Measurements from ENCODE around the gene TTLL5.

The TTLL5 gene, protein sequence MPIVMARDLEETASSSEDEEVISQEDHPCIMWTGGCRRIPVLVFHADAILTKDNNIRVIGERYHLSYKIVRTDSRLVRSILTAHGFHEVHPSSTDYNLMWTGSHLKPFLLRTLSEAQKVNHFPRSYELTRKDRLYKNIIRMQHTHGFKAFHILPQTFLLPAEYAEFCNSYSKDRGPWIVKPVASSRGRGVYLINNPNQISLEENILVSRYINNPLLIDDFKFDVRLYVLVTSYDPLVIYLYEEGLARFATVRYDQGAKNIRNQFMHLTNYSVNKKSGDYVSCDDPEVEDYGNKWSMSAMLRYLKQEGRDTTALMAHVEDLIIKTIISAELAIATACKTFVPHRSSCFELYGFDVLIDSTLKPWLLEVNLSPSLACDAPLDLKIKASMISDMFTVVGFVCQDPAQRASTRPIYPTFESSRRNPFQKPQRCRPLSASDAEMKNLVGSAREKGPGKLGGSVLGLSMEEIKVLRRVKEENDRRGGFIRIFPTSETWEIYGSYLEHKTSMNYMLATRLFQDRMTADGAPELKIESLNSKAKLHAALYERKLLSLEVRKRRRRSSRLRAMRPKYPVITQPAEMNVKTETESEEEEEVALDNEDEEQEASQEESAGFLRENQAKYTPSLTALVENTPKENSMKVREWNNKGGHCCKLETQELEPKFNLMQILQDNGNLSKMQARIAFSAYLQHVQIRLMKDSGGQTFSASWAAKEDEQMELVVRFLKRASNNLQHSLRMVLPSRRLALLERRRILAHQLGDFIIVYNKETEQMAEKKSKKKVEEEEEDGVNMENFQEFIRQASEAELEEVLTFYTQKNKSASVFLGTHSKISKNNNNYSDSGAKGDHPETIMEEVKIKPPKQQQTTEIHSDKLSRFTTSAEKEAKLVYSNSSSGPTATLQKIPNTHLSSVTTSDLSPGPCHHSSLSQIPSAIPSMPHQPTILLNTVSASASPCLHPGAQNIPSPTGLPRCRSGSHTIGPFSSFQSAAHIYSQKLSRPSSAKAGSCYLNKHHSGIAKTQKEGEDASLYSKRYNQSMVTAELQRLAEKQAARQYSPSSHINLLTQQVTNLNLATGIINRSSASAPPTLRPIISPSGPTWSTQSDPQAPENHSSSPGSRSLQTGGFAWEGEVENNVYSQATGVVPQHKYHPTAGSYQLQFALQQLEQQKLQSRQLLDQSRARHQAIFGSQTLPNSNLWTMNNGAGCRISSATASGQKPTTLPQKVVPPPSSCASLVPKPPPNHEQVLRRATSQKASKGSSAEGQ (N-terminal part only)

GRCh38 chr14:75660630-75661498 is at the start of gene TTLL5, which contains the start of gene ERG28:
Gene TTLL5, plus strand, starts transcription at chr14:75661246. Its CDS starts 1,904 bp downstream, at chr14:75663150.
Gene ERG28, minus strand, starts transcription at chr14:75660876. Its CDS starts 3,374 bp downstream, at chr14:75657502.
- peak; percentile 99 for DNase-seq

GRCh38 chr14:75612157-75612556 is 48.9 kb upstream of the TTLL5 start:
- DNase-seq: no peak

GRCh38 chr14:75614179-75614578 is 46.9 kb upstream of the TTLL5 start:
- no peak for DNase-seq

GRCh38 chr14:75615200-75615599 is 45.8 kb upstream of the TTLL5 start:
- no peak for DNase-seq

- DNase-seq: no peak
Measured at GRCh38 chr14:75619548-75619947, 41.5 kb upstream of the TTLL5 start.

- DNase-seq: no peak
Measured at GRCh38 chr14:75625034-75625433, 36.0 kb upstream of the TTLL5 start.

GRCh38 chr14:75626396-75626795 is 34.6 kb upstream of the TTLL5 start:
- DNase-seq: no peak

GRCh38 chr14:75626863-75627262 is 34.2 kb upstream of the TTLL5 start:
- DNase-seq: no peak

DNA sequence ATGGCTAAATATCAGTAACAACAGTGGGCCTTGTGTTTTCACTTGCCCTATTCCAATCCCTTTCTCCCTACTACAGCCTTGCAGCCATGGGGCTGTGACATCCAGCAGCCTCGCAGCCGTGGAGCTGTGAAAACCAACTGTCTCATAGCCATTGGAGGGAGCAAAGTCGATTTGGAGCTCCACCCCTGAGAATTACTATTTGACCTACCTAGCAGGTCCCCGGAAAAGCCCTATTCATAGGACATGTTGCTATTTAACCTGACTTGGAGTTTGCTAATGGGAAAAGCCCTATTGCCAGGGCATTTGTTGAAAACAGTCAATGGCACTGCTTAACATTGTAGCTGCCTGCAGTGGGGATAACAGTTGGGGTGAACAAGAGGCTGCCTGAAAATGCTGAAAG is 33.6 kb upstream of the TTLL5 start:
- DNase-seq: no peak

GRCh38 chr14:75628816-75629215 is 32.2 kb upstream of the TTLL5 start:
- no peak for DNase-seq

DNA sequence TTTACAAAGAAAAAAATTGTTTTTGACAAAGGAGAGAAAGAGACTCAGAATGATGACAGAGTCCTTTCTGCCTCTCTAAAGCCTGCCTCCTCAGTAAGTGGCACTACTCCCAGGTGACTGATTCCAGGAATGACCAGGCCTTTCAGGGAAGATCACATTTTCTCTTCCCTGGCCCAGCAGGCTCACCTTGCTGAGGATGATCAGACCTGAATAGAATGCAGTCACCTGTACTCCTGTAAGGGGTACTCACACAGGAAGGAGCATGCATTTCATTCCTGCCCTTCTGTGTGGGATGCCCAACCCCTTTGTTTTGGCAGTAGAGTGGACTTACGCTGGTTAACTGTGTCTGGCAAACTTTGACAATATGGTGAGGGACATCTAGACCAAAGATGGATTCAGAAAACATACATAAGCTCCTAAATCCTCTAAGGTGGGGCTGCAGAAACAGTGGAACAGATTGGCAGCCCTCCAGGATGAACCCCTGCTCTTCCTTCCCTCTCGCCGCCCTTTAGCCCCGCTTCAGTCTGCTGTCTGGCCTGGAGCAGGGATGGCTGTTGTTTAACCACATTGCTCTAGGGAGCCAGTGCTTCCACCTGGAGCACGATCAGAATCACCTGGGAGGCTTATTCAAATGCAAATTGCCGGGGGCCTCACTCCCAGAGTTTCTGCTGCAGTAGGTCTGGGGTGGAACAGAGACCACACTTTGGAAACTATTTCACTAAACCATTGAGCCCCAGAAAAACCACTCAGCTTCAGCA is 30.2 kb upstream of the TTLL5 start:
- DNase-seq: no peak

DNA sequence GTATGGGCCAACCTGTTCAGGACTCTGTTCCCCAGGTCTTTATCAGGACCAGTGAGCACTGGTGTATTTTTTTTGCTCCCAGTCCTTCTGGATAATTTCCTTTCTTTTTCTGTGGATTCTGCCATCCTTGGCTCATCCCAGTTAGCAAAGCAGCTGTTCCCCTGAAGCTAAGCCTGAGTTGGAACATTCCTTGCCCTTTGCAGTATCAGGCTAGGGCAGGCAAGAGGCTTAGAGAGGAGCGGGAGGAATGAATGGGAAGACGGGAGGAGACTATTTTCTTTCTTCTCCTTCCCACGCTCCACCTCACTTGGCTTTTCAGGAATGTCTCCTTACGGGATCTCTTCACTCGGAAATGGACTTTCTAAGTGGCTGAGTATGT is 29.6 kb upstream of the TTLL5 start:
- peak; percentile 87 for DNase-seq

DNA sequence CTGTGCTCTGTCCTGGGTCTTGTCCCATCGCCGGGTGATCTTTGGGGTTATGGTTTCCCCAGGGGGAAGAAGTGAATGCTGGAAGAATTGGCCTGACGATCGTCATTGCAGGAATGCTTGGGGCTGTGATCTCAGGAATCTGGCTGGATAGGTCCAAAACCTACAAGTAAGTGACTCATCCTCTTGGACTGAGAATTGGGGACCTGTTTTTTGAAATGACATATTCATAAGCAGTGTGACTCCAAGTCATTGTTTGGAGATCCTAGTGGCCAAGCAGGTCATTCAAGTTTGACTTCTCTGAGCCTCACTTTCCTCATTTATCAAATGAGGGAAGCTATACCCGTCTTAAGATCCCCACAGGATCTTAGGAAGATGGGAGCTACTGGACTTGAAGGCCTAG is 26.2 kb upstream of the TTLL5 start:
- DNase-seq: no peak

GRCh38 chr14:75636100-75636692 is 24.9 kb upstream of the TTLL5 start:
- peak; percentile 60 for DNase-seq

DNA sequence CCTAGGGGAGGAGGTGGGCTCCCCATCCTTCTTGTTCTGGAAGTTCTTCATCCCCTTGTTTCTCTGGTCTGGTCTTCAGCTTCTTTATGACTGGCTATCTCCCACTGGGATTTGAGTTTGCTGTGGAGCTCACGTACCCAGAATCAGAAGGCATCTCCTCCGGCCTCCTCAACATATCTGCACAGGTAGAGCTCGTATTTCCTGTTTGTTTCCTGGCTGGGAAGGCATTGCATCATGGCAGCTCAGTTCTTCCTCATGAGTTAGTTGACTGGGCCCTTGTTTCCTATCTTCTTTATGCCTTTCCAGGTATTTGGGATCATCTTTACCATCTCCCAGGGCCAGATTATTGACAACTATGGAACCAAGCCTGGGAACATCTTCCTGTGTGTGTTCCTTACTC is 20.2 kb upstream of the TTLL5 start:
- DNase-seq: no peak

- no peak for DNase-seq
Measured at GRCh38 chr14:75643985-75644384, 17.1 kb upstream of the TTLL5 start.

GRCh38 chr14:75645056-75645455 is 16.0 kb upstream of the TTLL5 start:
- DNase-seq: no peak

- DNase-seq: no peak
Measured at GRCh38 chr14:75646762-75647161, 14.3 kb upstream of the TTLL5 start.

- DNase-seq: peak; percentile 55
Measured at GRCh38 chr14:75647640-75648039, 13.4 kb upstream of the TTLL5 start.

DNA sequence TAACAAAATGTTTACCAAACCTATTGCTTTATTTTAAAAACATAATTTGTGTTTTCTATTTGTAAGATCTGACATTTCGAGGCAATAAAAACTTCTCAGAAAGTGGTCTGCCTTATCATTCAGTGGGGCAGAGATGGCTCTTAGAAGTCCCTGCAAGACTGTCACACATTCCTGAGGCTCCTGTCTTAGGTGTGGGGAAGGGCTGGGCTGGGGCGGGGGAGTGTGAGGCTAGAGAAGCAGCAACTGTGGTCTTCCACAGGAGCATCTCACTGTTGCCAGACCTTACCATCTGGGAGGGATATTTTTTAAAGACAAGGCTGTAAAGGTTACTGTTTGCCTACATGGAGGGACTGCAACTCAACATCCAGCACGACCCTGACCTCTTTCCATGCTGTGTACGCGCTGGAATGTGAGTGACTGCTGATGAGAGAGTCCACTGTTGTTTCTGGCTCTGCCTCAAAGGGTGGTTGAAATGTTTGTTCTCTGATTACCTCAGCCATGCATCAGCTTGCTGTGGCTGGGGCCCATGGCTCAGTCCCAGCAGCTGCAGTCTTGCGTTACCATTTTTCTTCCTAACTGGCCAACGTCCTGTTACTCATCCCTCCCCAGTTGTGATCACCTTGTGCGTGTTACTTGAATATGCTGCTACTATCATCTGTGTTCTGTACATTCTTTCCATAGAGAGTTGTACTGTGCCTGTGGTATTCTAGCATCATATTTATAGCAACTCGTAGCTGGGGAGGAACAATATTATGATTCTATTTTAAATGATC is 12.8 kb upstream of the TTLL5 start:
- DNase-seq: peak; percentile 99
